Measurements from ENCODE around the gene STK32C. TPM values are rescaled to one million over a fixed set of nuclear protein-coding genes. Genes with fewer than 3 reads are reported as not detected.

The STK32C gene
- total RNA-seq, 1 donor from 2014 or later = 4.7 TPM

DNA sequence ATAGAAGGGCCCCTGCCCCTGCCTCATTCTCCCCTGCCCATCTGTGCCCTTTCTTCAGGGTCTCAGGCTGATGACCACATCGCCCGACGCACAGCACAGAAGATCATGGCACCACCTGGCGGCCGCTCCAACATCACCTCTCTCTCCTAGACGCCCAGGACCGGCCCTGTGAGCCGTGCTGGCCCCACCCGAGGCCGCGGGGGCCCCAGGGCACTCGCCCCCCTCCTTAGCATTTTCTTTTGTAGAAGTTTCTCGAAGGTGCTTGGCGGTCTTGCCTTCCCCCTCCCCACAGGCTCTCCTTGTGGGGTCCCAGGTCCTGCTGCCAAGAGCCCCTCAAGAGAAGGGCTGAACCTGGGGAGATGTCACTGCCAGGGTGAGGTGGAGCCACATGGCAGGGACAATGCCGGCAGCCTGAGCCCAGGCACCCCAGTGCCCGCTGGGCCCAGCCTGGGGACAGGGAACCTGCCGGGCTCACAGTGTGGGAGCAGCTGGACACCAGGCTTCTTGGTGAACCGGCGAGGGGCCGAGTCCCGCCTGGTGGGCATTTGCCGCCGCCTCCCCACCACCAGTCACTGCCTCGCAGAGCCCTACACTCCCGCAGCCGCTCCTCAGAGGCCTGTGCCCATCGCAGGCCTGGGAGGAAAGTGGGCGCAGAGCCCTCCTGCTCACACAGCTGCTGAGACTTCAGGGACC lies 102.8 kb downstream of the STK32C start:
- no peaks in the 10 kb centered on the region for H3K27me3 ChIP-seq
- H3K36me3 ChIP-seq = no peaks in the 10 kb centered on the region
- no peak for DNase-seq (ENCODE audit: extremely low spot score in 2 of 2)
- H3K4me3 ChIP-seq = no peak overlapping the region
- intact Hi-C loops (cut with DNase I) = no loop called here
- H3K4me1 ChIP-seq = no peaks in the 10 kb centered on the region
- no peak for TF ChIP-seq POLR2A (IDR thresholded peaks at IDR 0.05)
- no peak for TF ChIP-seq POLR2AphosphoS5 (IDR thresholded peaks at IDR 0.05; ENCODE audit: insufficient read depth in 1 of 2, low read depth in 1 of 2)
- no peaks in the 10 kb centered on the region for H3K9me3 ChIP-seq
- no peak overlapping the region for H3K27ac ChIP-seq

- intact Hi-C loops (cut with DNase I) = no loop called here
- H3K9me3 ChIP-seq = no peaks in the 10 kb centered on the region
Measured at GRCh38 chr10:132204078-132204780, 103.5 kb downstream of the STK32C start.

GRCh38 chr10:132203256-132204077 lies 104.3 kb downstream of the STK32C start:
- H3K9me3 ChIP-seq = no peaks in the 10 kb centered on the region
- no peak for TF ChIP-seq POLR2AphosphoS5 (IDR thresholded peaks at IDR 0.05; ENCODE audit: insufficient read depth in 1 of 2, low read depth in 1 of 2)
- TF ChIP-seq POLR2A (IDR thresholded peaks at IDR 0.05) = no peak
- TF ChIP-seq CTCF (IDR thresholded peaks at IDR 0.05) = no peak
- intact Hi-C loops (cut with DNase I) = no loop called here
- H3K4me1 ChIP-seq = no peaks in the 10 kb centered on the region
- no peaks in the 10 kb centered on the region for H3K27me3 ChIP-seq
- H3K4me3 ChIP-seq = no peak overlapping the region
- DNase-seq (ENCODE audit: extremely low spot score in 2 of 2) = no peak
- no peaks in the 10 kb centered on the region for H3K36me3 ChIP-seq
- no peak overlapping the region for H3K27ac ChIP-seq

More at GRCh38 chr10:132204078-132204780, 103.5 kb downstream of the STK32C start:
- no peaks in the 10 kb centered on the region for H3K4me1 ChIP-seq
- no peak overlapping the region for H3K27ac ChIP-seq
- no peaks in the 10 kb centered on the region for H3K36me3 ChIP-seq
- H3K27me3 ChIP-seq = no peaks in the 10 kb centered on the region
- TF ChIP-seq POLR2AphosphoS5 (IDR thresholded peaks at IDR 0.05; ENCODE audit: insufficient read depth in 1 of 2, low read depth in 1 of 2) = no peak
- no peak for TF ChIP-seq POLR2A (IDR thresholded peaks at IDR 0.05)
- TF ChIP-seq CTCF (IDR thresholded peaks at IDR 0.05) = no peak
- DNase-seq (ENCODE audit: extremely low spot score in 2 of 2) = no peak
- H3K4me3 ChIP-seq = no peak overlapping the region

- H3K27me3 ChIP-seq = no peaks in the 10 kb centered on the region
- intact Hi-C loops (cut with DNase I) = no loop called here
- no peak overlapping the region for H3K4me3 ChIP-seq
- no peak overlapping the region for H3K27ac ChIP-seq
- TF ChIP-seq POLR2A (IDR thresholded peaks at IDR 0.05) (no peak), CTCF (IDR thresholded peaks at IDR 0.05) (no peak), POLR2AphosphoS5 (IDR thresholded peaks at IDR 0.05; ENCODE audit: insufficient read depth in 1 of 2, low read depth in 1 of 2) (no peak)
- H3K36me3 ChIP-seq = no peaks in the 10 kb centered on the region
- no peaks in the 10 kb centered on the region for H3K9me3 ChIP-seq
- no peaks in the 10 kb centered on the region for H3K4me1 ChIP-seq
- no peak for DNase-seq (ENCODE audit: extremely low spot score in 2 of 2)
Measured at GRCh38 chr10:132202070-132202970, 105.4 kb downstream of the STK32C start.
